Measurements from ENCODE around the gene IL23A.
A peak's percentile ranks its signal among the peaks of the same experiment; 100 is the strongest.
"Not testable (repeated sequence)": the region's sequence is repeated elsewhere in the genome, so short reads cannot be mapped to it uniquely, and the experiment has no call there.

IL23A gene

DNA sequence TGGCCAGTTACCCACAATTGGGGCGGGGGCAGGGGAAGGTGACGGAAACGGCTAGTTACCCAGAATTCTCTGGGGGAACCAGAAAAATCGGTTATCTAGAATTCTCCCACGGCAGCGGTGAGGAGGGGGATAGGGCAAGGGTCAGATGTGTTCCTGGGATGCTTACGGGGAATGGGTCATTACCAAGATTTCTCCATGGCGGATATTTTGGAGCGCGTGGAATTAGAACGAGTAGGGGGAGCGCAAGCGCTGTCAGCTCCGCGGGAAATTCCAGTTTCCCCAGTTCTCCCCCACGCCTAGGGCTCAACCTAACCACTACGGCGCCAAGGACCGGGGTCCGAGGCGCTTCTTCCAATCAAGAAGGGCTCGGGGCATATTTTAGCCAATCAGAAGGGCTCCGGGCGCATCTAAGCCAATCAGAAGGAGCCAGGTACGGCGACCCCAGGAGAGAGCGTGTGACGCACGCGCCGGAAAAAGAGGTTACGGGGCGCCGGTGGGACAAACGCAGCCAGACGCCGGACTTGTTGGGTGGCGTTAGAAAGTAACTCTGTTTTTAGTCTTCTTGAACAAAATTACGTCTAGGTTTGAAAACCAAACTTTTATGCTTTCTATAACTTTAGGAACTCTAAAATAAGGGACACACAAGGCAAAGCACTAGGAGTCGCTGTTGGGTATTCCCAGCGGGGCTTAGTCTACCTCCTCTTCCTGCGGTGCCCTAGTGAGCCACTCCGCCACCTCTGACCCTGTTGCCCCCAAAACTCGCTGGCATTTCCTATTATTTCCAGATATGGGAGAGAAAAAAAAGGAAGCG lies 4.8 kb upstream of the IL23A start, which contains the start of gene PAN2:
TSS of gene PAN2 (minus strand) at position 322 of the 811 bp plus-strand sequence. CDS start 906 bp downstream, outside the sequence.
- Mint-ChIP-seq H3K36me3 (ENCODE audit: insufficient read depth) (peaks cover 24% of the 10 kb centered on the region), H3K4me1 (ENCODE audit: low read depth in 2 of 2) (peaks cover 18 to 25% of the 10 kb centered on the region in 2 donors), H3K27ac (peak within 1 kb of the TSS; percentile 100), H3K4me3 (peak within 1 kb of the TSS; percentile 91 to 94), H3K9me3 (no peaks in the 10 kb centered on the region), H3K27me3 (no peaks in the 10 kb centered on the region)
- DNase-seq (peak; percentile 89 to 91 (median 89)), ATAC-seq (replicated peaks) (peak; percentile 86)

DNA sequence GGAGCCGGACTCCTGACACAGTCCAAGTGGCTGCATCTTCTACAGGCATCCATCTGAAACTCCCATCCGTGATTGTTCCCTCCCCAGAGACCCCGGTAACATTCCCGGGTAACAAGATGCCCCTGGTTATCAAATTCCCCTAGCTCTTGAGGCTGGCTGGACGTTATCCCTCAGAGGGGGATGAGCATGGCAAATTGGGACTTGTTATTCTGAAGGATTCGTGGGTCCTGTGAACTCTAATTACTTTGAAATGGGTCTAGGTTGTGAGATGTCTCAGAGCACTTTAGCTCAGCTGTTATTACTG lies 4.2 kb upstream of the IL23A start:
- Mint-ChIP-seq H3K36me3 (ENCODE audit: insufficient read depth) (peaks cover 26% of the 10 kb centered on the region), H3K4me3 (peak overlapping the region; percentile 91 to 94), H3K27ac (peak overlapping the region; percentile 100), H3K4me1 (ENCODE audit: low read depth in 2 of 2) (peaks cover 23 to 30% of the 10 kb centered on the region in 2 donors), H3K9me3 (no peaks in the 10 kb centered on the region), H3K27me3 (no peaks in the 10 kb centered on the region)
- DNase-seq (no peak), ATAC-seq (replicated peaks) (no peak)

DNA sequence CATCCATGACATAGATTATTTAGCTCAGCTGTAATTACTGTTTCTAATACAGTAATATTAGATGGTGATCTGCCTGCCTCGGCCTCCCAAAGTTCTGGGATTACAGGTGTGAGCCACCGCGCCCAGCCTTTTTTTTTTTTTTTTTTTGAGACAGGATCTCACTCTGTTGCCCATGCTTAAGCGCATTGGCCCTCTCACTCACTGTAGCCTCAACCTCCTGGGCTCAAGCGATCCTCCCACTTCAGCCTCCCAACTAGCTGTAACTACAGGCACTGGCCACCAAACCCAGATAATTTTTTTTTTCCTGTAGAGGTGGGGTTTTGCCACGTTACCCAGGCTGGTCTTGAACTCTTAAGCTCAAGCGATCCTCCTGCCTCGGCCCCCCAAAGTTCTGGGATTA lies 3.2 kb upstream of the IL23A start:
- H3K4me3 Mint-ChIP-seq, result peak overlapping the region in 1 of 2 donors; percentile 19
- not testable (repeated sequence) for H3K27me3 Mint-ChIP-seq; ATAC-seq (replicated peaks); H3K9me3 Mint-ChIP-seq; DNase-seq
- H3K4me1 Mint-ChIP-seq (ENCODE audit: low read depth in 2 of 2), result peaks cover 25 to 32% of the 10 kb centered on the region in 2 donors
- peaks cover 26% of the 10 kb centered on the region for H3K36me3 Mint-ChIP-seq (ENCODE audit: insufficient read depth)
- H3K27ac Mint-ChIP-seq, result peak overlapping the region in 1 of 2 donors; percentile 100

DNA sequence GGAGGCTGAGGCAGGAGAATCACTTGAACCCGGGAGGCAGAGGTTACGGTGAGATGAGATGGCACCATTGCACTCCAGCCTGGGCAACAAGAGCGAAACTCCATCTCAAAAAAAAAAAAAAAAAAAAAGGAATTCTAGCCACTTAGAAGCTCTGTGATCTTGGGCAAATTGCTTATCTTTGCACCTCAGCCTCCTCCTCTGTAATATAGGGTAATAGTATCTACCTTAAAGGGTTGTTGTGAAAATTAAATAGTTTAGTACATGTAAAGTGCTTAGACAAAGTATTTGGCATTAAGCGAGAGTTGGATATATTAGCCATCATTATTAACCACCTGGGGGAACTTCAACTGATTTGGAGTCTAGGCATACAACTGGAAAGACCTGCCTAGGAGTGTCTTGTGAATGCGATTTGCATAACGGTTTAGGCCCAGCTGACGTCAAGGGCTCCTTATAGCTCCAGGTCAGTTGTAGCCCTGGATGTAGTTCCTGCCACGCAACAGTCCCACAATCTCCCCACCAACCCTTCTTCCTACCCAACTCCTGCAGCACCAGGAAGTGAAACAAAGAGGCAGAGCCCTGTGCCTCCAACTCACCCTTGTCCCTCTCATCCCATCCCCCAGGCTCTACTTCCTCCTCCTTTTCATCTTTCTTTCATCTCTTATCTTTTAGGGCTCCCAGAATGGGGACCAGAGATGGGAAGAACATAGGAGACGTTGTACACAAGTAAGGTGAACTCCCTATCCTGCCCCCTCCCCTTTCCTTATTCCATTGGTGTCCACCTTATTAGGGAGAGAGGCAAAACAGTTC lies 2.1 kb upstream of the IL23A start:
- Mint-ChIP-seq H3K4me1 (ENCODE audit: low read depth in 2 of 2) (peaks cover 25 to 32% of the 10 kb centered on the region in 2 donors), H3K36me3 (ENCODE audit: insufficient read depth) (peaks cover 26% of the 10 kb centered on the region), H3K27ac (peak overlapping the region; percentile 41 to 95), H3K27me3 (no peaks in the 10 kb centered on the region), H3K9me3 (no peaks in the 10 kb centered on the region), H3K4me3 (no peak overlapping the region)
- no peak for ATAC-seq (replicated peaks)
- no peak for DNase-seq

DNA sequence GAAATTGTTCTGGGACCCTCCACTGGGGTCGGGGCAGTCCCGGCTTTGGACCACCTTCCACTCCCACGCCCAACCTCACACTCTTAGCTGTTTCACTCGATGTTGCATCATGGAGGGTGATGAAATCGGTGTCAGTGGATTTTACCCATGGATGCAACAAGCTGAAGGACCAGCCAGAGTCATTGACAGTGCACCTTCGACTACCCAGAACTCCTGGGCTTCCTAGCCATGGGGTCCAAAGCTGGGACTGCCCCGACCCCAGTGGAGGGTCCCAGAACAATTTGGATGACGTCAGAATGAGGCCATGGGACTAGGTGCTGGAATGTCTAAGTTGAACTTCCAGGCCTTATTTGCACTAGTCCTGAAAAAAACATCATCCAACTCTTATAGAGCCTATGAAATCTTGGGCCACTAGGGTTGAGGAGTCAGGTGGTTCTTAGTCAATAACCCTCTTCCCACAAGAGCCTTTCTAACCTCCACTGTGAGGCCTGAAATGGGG lies 882 bp upstream of the IL23A start:
- no peak for ATAC-seq (replicated peaks)
- Mint-ChIP-seq H3K9me3 (no peaks in the 10 kb centered on the region), H3K4me1 (ENCODE audit: low read depth in 2 of 2) (peaks cover 21 to 30% of the 10 kb centered on the region in 2 donors), H3K4me3 (no peak overlapping the region), H3K27ac (peak overlapping the region; percentile 95 to 97), H3K36me3 (ENCODE audit: insufficient read depth) (peaks cover 28% of the 10 kb centered on the region), H3K27me3 (no peaks in the 10 kb centered on the region)
- DNase-seq, result no peak

DNA sequence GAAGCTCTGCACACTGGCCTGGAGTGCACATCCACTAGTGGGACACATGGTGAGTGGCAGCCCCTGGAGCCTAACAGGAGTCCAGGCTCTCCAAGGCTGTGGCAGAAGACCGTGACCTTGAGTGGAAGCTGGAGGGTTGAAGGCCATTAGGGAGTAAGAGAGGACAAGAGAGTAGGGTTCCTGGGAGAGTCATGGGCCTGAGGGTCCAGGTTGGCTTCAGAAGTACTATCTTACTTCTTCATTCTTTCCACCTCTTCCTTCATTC lies 406 bp downstream of the IL23A start:
- DNase-seq (no peak), ATAC-seq (replicated peaks) (no peak)
- Mint-ChIP-seq H3K4me3 (peak overlapping the region; percentile 83 to 84), H3K27me3 (no peaks in the 10 kb centered on the region), H3K36me3 (ENCODE audit: insufficient read depth) (peaks cover 18% of the 10 kb centered on the region), H3K9me3 (no peaks in the 10 kb centered on the region), H3K4me1 (ENCODE audit: low read depth in 2 of 2) (peaks cover 13 to 19% of the 10 kb centered on the region in 2 donors), H3K27ac (peak overlapping the region; percentile 95 to 97)

DNA sequence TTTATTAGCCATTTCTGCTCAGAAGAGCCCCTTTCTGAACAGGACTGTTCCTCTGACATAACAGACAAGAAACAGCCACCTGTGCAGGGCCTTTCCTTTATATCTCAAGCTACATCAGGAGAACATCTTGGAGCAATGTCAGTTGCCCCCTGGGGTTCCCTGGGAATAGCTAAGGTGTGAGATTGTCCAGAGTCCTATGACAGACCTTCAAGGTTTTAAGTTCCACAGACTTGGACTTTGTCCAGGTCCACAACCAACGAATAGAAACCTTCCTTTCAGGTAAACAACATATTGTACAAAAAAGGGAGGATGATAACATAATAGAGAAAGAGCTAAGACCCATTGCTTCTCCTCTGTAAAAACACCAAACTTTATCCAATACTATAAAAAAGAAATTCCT lies 2.9 kb downstream of the IL23A start:
- H3K27ac Mint-ChIP-seq, result peak overlapping the region; percentile 24 to 74
- no peak overlapping the region for H3K4me3 Mint-ChIP-seq
- H3K4me1 Mint-ChIP-seq (ENCODE audit: low read depth in 2 of 2), result peaks cover 13 to 15% of the 10 kb centered on the region in 2 donors
- DNase-seq (no peak), ATAC-seq (replicated peaks) (no peak)
- H3K9me3 Mint-ChIP-seq, result no peaks in the 10 kb centered on the region
- H3K27me3 Mint-ChIP-seq, result no peaks in the 10 kb centered on the region
- H3K36me3 Mint-ChIP-seq (ENCODE audit: insufficient read depth), result peaks cover 34% of the 10 kb centered on the region

DNA sequence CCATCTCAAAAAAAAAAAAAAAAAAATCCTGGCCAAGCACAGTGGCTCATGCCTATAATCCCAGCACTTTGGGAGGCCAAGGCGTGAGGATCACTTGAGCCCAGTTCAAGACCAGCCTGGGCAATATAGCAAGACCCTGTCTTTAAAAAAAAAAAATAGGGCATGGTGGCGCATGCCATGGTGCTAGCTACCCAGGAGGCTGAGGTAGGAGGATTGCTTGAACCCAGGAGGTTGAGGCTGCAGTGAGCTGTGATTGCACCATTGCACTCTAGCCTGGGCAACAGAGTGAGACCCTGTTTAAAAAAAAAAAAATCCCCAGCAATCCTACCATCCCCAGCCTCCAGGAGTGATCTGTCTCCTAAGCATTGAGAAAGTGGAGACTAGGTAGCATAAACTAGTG lies 3.6 kb downstream of the IL23A start:
- H3K27ac Mint-ChIP-seq, result peak overlapping the region; percentile 23 to 74
- peaks cover 38% of the 10 kb centered on the region for H3K36me3 Mint-ChIP-seq (ENCODE audit: insufficient read depth)

DNA sequence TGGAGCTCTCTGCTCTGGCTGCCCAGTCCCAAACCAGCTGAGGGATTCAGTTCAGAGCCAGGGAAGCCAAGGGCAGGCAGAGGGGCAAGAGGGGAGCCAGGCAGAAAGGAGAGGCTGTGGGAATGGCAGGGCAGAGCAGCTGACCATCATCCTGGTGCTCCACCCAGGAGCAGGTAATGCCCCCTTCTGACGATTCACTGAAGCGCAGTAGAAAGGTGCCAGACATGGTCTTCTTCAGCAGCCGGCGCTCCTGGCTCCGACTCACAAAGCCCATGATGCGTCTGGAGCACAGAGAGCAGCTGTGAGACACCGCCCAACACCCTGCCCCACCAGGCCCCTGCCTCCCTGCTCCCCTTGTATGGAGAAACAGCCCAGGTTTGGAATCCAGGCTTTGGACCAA lies 8.0 kb downstream of the IL23A start:
- H3K4me1 Mint-ChIP-seq (ENCODE audit: low read depth in 2 of 2), result no peaks in the 10 kb centered on the region
- peak; percentile 19 for ATAC-seq (replicated peaks)

More for the DNA sequence above, 3.6 kb downstream of the IL23A start:
- DNase-seq; H3K9me3 Mint-ChIP-seq; H3K4me3 Mint-ChIP-seq; ATAC-seq (replicated peaks); H3K27me3 Mint-ChIP-seq: not testable (repeated sequence)
- peaks cover 13 to 15% of the 10 kb centered on the region in 2 donors for H3K4me1 Mint-ChIP-seq (ENCODE audit: low read depth in 2 of 2)

DNA sequence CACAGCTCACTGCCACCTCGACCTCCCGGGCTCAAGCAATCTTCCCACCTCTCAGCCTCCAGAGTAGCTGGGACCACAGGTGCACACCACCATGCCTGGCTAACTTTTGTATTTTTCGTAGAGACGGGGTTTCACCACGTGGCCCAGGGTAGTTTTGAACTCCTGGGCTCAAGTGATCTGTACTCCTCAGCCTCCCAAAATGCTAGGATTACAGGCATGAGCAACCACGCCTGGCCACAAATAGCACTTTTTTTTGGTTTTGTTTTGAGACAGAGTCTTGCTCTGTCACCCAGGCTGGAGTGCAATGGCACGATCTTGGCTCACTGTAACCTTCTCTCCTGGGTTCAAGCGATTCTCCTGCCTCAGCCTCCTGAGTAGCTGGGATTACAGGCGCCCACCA lies 8.6 kb downstream of the IL23A start:
- not testable (repeated sequence) for H3K27me3 Mint-ChIP-seq; H3K4me3 Mint-ChIP-seq; DNase-seq; ATAC-seq (replicated peaks); H3K9me3 Mint-ChIP-seq; H3K4me1 Mint-ChIP-seq (ENCODE audit: low read depth in 2 of 2)
- H3K27ac Mint-ChIP-seq, result peak overlapping the region in 1 of 2 donors; percentile 73
- H3K36me3 Mint-ChIP-seq (ENCODE audit: insufficient read depth), result peaks cover 77% of the 10 kb centered on the region

More for the DNA sequence above, 8.0 kb downstream of the IL23A start:
- no peaks in the 10 kb centered on the region for H3K27me3 Mint-ChIP-seq
- H3K4me3 Mint-ChIP-seq, result no peak overlapping the region
- H3K36me3 Mint-ChIP-seq (ENCODE audit: insufficient read depth), result peaks cover 75% of the 10 kb centered on the region
- no peak for DNase-seq
- H3K9me3 Mint-ChIP-seq, result no peaks in the 10 kb centered on the region
- peak overlapping the region in 1 of 2 donors; percentile 73 for H3K27ac Mint-ChIP-seq

DNA sequence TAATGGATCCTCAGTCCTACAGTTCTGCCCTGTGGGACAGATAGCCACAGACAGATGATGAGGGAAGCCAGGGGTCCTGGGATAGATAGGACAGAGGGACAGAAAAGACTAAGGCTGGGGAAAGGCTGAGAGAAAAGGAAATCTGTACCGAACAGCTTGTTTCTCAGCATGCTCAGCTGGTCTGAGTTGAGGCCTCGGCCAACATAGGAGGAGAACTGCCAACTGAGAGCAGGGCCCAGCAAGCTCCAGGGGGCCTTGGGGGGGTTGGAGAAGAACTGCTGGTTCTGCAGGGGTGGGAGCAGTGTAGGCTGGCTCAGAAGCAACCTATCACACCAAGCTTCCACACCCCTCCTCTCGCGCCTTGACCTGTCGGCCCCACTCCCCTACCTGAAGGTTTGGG lies 10.1 kb downstream of the IL23A start:
- no peaks in the 10 kb centered on the region for H3K4me1 Mint-ChIP-seq (ENCODE audit: low read depth in 2 of 2)
- H3K27me3 Mint-ChIP-seq, result no peaks in the 10 kb centered on the region
- H3K27ac Mint-ChIP-seq, result peak overlapping the region in 1 of 2 donors; percentile 69
- DNase-seq (no peak), ATAC-seq (replicated peaks) (no peak)
- no peaks in the 10 kb centered on the region for H3K9me3 Mint-ChIP-seq
- no peak overlapping the region for H3K4me3 Mint-ChIP-seq
- peaks cover 91% of the 10 kb centered on the region for H3K36me3 Mint-ChIP-seq (ENCODE audit: insufficient read depth)

DNA sequence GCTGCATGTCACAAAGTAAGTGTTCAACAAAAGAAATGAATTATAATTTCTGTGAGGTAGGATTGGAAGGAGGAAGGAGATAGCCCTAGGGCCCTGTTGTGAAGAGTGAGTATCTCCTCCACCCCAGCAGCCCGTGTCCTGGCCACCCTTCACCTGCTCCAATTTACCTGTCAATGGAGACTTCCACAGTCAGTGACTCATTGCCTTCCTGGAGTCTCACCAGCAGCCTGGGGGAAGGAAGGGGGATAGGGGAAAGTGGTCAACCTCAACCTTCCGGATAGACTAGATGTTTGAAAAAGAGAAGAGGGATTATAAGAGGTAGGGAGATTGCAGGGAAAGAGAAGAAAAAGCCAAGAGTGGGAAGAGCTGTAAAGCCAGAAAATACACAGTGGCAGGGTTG lies 12.0 kb downstream of the IL23A start:
- no peak for ATAC-seq (replicated peaks)
- Mint-ChIP-seq H3K27me3 (no peaks in the 10 kb centered on the region), H3K9me3 (no peaks in the 10 kb centered on the region), H3K4me1 (ENCODE audit: low read depth in 2 of 2) (peaks cover 0 to under 1% of the 10 kb centered on the region in 2 donors), H3K27ac (peak overlapping the region in 1 of 2 donors; percentile 78), H3K36me3 (ENCODE audit: insufficient read depth) (peaks cover 94% of the 10 kb centered on the region), H3K4me3 (no peak overlapping the region)
- DNase-seq, result no peak

DNA sequence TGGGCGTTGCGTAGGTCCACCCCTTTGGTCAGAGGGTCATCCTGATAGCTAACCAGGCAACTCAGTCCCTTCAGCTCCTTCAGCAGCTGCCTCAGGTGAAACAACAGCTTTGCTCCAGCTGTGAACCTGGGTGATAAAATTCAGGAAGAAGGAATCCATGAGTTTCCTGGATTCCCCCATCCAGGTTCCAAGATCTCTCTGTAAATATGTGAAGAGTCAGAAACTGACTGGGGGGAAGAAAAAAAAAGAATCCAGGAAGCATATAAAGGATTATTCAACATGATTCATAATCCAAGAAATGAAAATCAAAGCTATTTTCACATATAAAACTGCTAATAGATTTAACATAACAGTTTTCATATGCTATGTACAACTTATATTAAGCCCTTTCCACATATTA lies 12.6 kb downstream of the IL23A start:
- Mint-ChIP-seq H3K27ac (peak overlapping the region in 1 of 2 donors; percentile 78), H3K36me3 (ENCODE audit: insufficient read depth) (peaks cover 91% of the 10 kb centered on the region), H3K4me3 (no peak overlapping the region), H3K27me3 (no peaks in the 10 kb centered on the region), H3K4me1 (ENCODE audit: low read depth in 2 of 2) (peaks cover 0 to 5% of the 10 kb centered on the region in 2 donors), H3K9me3 (no peaks in the 10 kb centered on the region)
- DNase-seq (no peak), ATAC-seq (replicated peaks) (no peak)

All from effector memory CD8-positive, alpha-beta T cell (primary cell).